K562 (cell line): Measurements from ENCODE around the gene MFAP1. TPM values are rescaled to one million over a fixed set of nuclear protein-coding genes. Genes with fewer than 3 reads are reported as not detected.

Source experiments
- ETS2 ChIP-seq: IDR thresholded peaks from 2 replicates; pipeline ENCODE4 v1.6.1; 2016; ENCODE audit warnings: borderline replicate concordance, missing genetic modification characterization, mild to moderate bottlenecking, moderate library complexity, missing compliant biosample characterization; ENCODE audit not compliant: poor library complexity, severe bottlenecking
- HOXB6 ChIP-seq: fragments of 250-450 bp; sonication (Bioruptor Pico); IDR thresholded peaks from 2 replicates; pipeline ENCODE4 v1.5.1; 2022; ENCODE audit warnings: mild to moderate bottlenecking, borderline replicate concordance
- MEIS2 ChIP-seq: fragments of 450-650 bp; IDR thresholded peaks from 2 replicates; pipeline ENCODE4 v1.6.1; 2014; ENCODE audit warnings: mild to moderate bottlenecking; ENCODE audit not compliant: partially characterized antibody
- MTA2 ChIP-seq: fragments of 450-650 bp; IDR thresholded peaks from 2 replicates; pipeline ENCODE4 v1.6.1; 2016; ENCODE audit warnings: low read depth
- PTTG1 ChIP-seq: fragments of 450-650 bp; IDR thresholded peaks from 2 replicates; pipeline ENCODE4 v1.6.1; 2016; ENCODE audit warnings: low read depth, mild to moderate bottlenecking, missing genetic modification characterization, missing compliant biosample characterization
- RNF2 ChIP-seq: sonication (generic); IDR thresholded peaks from 2 replicates; pipeline ENCODE4 v1.6.1; 2016
- SMC3 ChIP-seq: conservative IDR thresholded peaks from 2 replicates; pipeline ENCODE4 v1.6.1; 2011; ENCODE audit warnings: low read depth, low read length, improper control_type of control experiment; ENCODE audit not compliant: insufficient read depth
- ZBTB7A ChIP-seq: IDR thresholded peaks from 2 replicates; pipeline ENCODE4 v1.6.1; 2011; ENCODE audit warnings: low read depth, mild to moderate bottlenecking, low read length, moderate library complexity, borderline replicate concordance; ENCODE audit not compliant: control insufficient read depth
- ZFPM2 ChIP-seq: fragments of 250-450 bp; sonication (Bioruptor Pico); IDR thresholded peaks from 2 replicates; pipeline ENCODE4 v1.5.1; 2022; ENCODE audit warnings: mild to moderate bottlenecking
- ZKSCAN1 ChIP-seq: fragments of 150-350 bp; IDR thresholded peaks from 2 replicates; pipeline ENCODE4 v1.6.1; 2016; ENCODE audit warnings: low read depth, low read length
- ZKSCAN8 ChIP-seq: fragments of 200-800 bp; sonication (Bioruptor generic); IDR thresholded peaks from 2 replicates; pipeline ENCODE4 v1.6.1; 2016; ENCODE audit warnings: missing genetic modification characterization, missing compliant biosample characterization
- ZNF165 ChIP-seq: fragments of 250-450 bp; sonication (Bioruptor Pico); IDR thresholded peaks from 2 replicates; pipeline ENCODE4 v1.4.0; 2020; ENCODE audit warnings: borderline replicate concordance
- ZNF3 ChIP-seq: fragments of 250-450 bp; sonication (Bioruptor Pico); IDR thresholded peaks from 2 replicates; pipeline ENCODE4 v1.5.0; 2021; ENCODE audit warnings: mild to moderate bottlenecking, moderate library complexity
- ZNF668 ChIP-seq: fragments of 250-450 bp; sonication (Bioruptor Pico); IDR thresholded peaks from 2 replicates; pipeline ENCODE4 v1.8.0; 2022; ENCODE audit warnings: mild to moderate bottlenecking, inconsistent platforms
- polyA plus RNA-seq, 8 experiments: library from polyadenylated mRNA; depleted of rRNA in 4 of 8; stranded (reverse) in 5 of 8; unstranded in 3 of 8; fragments of >200 nt; fragmentation: Nextera tagmentation in 2 of 8; fragmentation: Illumina TruSeq in 1 of 8; extraction: Ambion mirVana in 2 of 8; extraction: Trizol in 1 of 8; gene quantifications; 2 replicates each; pipeline versions ENCODE4 v1.2.1 to v1.2.3, GENCODE V29; 2011 to 2014; ENCODE audit warnings: inconsistent platforms in 1 of 8, missing spikeins in 1 of 8
- total RNA-seq, 7 experiments: library from RNA; depleted of rRNA in 6 of 7; stranded (reverse); fragments of >200 nt in 6 of 7; fragmentation: Illumina TruSeq in 2 of 7; extraction: Trizol in 2 of 7; gene quantifications; 2 replicates each; pipeline versions ENCODE4 v1.2.1 to v1.2.3, GENCODE V29; 2011 to 2021; ENCODE audit warnings: low replicate concordance in 1 of 7
- TF ChIP-seq, protein P1 (sequence below): fragments of 250-450 bp; sonication (Bioruptor Pico); IDR thresholded peaks from 2 replicates; pipeline ENCODE4 v1.4.0; 2020; ENCODE audit warnings: mild to moderate bottlenecking, moderate library complexity
- TF ChIP-seq, protein P2 (sequence below): sonication (generic); formaldehyde crosslinking; IDR thresholded peaks from 2 replicates; pipeline ENCODE4 v1.8.1; 2023; ENCODE audit warnings: mild to moderate bottlenecking, missing genetic modification reagents
- TF ChIP-seq, protein P3 (sequence below): sonication (generic); IDR thresholded peaks from 2 replicates; pipeline ENCODE4 v1.6.1; 2016
- TF ChIP-seq, protein P4 (sequence below): fragments of 450-650 bp; IDR thresholded peaks from 2 replicates; pipeline ENCODE4 v1.6.1; 2018; ENCODE audit not compliant: partially characterized antibody

The MFAP1 gene
- total and polyA plus RNA-seq, 9 of the 15 experiments (the other 6 are each of a cell fraction or from before 2014, with no cell fraction given): 34.9 to 64.1 (median 48.2) TPM

DNA sequence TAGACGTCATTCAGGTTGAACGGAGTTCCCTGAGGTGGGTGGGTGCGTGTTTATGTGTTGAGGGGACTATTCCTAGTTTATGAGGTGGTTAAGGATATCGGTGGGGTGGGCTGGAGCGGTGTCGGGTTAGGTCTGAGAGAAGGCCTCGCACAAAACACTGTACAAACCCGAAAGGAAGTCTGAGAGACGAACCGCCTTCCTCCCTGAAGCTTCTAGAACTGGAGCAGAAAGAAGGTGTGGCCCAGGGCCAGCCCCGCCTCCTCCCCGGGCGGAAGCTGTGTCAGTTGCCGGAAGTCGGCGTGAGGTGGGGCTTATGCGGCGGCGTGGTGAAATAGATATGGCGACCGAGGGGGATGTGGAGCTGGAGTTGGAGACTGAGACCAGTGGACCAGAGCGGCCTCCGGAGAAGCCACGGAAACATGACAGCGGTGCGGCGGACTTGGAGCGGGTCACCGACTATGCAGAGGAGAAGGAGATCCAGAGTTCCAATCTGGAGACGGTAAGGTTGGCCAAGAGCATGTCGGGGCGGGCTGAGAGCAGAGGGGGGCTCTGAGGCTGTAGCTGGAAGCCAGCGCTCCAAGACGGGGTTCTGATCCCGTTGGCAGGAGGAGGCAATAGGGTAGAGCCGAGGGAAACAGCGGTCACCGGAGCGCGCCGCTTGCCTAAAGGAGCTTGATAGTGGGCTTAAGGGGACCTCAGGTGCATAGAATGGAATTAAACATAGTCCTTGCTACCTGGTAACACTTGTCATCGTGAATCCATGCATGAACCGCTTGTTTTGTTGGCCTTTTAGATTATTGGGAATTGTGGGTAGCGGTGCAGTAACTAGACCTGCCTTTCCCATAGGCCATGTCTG, 24.0 kb downstream of the MFAP1 start, which contains the start of gene HYPK (continued):
- TF ChIP-seq, protein P1, sequence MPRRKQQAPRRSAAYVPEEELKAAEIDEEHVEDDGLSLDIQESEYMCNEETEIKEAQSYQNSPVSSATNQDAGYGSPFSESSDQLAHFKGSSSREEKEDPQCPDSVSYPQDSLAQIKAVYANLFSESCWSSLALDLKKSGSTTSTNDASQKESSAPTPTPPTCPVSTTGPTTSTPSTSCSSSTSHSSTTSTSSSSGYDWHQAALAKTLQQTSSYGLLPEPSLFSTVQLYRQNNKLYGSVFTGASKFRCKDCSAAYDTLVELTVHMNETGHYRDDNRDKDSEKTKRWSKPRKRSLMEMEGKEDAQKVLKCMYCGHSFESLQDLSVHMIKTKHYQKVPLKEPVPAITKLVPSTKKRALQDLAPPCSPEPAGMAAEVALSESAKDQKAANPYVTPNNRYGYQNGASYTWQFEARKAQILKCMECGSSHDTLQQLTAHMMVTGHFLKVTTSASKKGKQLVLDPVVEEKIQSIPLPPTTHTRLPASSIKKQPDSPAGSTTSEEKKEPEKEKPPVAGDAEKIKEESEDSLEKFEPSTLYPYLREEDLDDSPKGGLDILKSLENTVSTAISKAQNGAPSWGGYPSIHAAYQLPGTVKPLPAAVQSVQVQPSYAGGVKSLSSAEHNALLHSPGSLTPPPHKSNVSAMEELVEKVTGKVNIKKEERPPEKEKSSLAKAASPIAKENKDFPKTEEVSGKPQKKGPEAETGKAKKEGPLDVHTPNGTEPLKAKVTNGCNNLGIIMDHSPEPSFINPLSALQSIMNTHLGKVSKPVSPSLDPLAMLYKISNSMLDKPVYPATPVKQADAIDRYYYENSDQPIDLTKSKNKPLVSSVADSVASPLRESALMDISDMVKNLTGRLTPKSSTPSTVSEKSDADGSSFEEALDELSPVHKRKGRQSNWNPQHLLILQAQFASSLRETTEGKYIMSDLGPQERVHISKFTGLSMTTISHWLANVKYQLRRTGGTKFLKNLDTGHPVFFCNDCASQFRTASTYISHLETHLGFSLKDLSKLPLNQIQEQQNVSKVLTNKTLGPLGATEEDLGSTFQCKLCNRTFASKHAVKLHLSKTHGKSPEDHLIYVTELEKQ (CRISPR knock-in tag): no peak
- TF ChIP-seq SMC3: no peak
- TF ChIP-seq RNF2: no peak
- TF ChIP-seq, protein P2, sequence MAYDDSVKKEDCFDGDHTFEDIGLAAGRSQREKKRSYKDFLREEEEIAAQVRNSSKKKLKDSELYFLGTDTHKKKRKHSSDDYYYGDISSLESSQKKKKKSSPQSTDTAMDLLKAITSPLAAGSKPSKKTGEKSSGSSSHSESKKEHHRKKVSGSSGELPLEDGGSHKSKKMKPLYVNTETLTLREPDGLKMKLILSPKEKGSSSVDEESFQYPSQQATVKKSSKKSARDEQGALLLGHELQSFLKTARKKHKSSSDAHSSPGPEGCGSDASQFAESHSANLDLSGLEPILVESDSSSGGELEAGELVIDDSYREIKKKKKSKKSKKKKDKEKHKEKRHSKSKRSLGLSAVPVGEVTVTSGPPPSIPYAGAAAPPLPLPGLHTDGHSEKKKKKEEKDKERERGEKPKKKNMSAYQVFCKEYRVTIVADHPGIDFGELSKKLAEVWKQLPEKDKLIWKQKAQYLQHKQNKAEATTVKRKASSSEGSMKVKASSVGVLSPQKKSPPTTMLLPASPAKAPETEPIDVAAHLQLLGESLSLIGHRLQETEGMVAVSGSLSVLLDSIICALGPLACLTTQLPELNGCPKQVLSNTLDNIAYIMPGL (CRISPR knock-in tag): no peak
- TF ChIP-seq, protein P3, sequence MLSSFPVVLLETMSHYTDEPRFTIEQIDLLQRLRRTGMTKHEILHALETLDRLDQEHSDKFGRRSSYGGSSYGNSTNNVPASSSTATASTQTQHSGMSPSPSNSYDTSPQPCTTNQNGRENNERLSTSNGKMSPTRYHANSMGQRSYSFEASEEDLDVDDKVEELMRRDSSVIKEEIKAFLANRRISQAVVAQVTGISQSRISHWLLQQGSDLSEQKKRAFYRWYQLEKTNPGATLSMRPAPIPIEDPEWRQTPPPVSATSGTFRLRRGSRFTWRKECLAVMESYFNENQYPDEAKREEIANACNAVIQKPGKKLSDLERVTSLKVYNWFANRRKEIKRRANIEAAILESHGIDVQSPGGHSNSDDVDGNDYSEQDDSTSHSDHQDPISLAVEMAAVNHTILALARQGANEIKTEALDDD: 0 out of 2 replicates have a peak, but pooled peaks have one; percentile 20
- TF ChIP-seq MEIS2: peak; percentile 17
- no peak for TF ChIP-seq HOXB6
- no peak for TF ChIP-seq PTTG1
- TF ChIP-seq ZNF165: no peak
- TF ChIP-seq ZNF3: no peak
- TF ChIP-seq ZNF668 (CRISPR knock-in tag): no peak
- TF ChIP-seq ZFPM2 (CRISPR knock-in tag): 0 out of 2 replicates have a peak, but pooled peaks have one; percentile 46
- no peak for TF ChIP-seq ETS2 (tag)
- no peak for TF ChIP-seq MTA2
- TF ChIP-seq ZKSCAN8 (CRISPR knock-in tag): no peak
- TF ChIP-seq ZBTB7A: no peak
- TF ChIP-seq ZKSCAN1: no peak
- TF ChIP-seq, protein P4, sequence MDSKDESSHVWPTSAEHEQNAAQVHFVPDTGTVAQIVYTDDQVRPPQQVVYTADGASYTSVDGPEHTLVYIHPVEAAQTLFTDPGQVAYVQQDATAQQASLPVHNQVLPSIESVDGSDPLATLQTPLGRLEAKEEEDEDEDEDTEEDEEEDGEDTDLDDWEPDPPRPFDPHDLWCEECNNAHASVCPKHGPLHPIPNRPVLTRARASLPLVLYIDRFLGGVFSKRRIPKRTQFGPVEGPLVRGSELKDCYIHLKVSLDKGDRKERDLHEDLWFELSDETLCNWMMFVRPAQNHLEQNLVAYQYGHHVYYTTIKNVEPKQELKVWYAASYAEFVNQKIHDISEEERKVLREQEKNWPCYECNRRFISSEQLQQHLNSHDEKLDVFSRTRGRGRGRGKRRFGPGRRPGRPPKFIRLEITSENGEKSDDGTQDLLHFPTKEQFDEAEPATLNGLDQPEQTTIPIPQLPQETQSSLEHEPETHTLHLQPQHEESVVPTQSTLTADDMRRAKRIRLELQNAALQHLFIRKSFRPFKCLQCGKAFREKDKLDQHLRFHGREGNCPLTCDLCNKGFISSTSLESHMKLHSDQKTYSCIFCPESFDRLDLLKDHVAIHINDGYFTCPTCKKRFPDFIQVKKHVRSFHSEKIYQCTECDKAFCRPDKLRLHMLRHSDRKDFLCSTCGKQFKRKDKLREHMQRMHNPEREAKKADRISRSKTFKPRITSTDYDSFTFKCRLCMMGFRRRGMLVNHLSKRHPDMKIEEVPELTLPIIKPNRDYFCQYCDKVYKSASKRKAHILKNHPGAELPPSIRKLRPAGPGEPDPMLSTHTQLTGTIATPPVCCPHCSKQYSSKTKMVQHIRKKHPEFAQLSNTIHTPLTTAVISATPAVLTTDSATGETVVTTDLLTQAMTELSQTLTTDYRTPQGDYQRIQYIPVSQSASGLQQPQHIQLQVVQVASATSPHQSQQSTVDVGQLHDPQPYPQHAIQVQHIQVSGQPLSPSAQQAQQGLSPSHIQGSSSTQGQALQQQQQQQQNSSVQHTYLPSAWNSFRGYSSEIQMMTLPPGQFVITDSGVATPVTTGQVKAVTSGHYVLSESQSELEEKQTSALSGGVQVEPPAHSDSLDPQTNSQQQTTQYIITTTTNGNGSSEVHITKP: peak; percentile 33
